HG03280 (cell line): Measurements from ENCODE around the gene ARHGAP5.

Source experiments
- ATAC-seq: cut with Tn5 transposase; IDR thresholded peaks from one replicate; pipeline ENCODE4 v1.9.1; 2021; ENCODE audit warnings: mild to moderate bottlenecking, moderate library complexity; ENCODE audit not compliant: unreplicated experiment

The ARHGAP5 gene, protein sequence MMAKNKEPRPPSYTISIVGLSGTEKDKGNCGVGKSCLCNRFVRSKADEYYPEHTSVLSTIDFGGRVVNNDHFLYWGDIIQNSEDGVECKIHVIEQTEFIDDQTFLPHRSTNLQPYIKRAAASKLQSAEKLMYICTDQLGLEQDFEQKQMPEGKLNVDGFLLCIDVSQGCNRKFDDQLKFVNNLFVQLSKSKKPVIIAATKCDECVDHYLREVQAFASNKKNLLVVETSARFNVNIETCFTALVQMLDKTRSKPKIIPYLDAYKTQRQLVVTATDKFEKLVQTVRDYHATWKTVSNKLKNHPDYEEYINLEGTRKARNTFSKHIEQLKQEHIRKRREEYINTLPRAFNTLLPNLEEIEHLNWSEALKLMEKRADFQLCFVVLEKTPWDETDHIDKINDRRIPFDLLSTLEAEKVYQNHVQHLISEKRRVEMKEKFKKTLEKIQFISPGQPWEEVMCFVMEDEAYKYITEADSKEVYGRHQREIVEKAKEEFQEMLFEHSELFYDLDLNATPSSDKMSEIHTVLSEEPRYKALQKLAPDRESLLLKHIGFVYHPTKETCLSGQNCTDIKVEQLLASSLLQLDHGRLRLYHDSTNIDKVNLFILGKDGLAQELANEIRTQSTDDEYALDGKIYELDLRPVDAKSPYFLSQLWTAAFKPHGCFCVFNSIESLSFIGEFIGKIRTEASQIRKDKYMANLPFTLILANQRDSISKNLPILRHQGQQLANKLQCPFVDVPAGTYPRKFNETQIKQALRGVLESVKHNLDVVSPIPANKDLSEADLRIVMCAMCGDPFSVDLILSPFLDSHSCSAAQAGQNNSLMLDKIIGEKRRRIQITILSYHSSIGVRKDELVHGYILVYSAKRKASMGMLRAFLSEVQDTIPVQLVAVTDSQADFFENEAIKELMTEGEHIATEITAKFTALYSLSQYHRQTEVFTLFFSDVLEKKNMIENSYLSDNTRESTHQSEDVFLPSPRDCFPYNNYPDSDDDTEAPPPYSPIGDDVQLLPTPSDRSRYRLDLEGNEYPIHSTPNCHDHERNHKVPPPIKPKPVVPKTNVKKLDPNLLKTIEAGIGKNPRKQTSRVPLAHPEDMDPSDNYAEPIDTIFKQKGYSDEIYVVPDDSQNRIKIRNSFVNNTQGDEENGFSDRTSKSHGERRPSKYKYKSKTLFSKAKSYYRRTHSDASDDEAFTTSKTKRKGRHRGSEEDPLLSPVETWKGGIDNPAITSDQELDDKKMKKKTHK (N-terminal part only)

DNA sequence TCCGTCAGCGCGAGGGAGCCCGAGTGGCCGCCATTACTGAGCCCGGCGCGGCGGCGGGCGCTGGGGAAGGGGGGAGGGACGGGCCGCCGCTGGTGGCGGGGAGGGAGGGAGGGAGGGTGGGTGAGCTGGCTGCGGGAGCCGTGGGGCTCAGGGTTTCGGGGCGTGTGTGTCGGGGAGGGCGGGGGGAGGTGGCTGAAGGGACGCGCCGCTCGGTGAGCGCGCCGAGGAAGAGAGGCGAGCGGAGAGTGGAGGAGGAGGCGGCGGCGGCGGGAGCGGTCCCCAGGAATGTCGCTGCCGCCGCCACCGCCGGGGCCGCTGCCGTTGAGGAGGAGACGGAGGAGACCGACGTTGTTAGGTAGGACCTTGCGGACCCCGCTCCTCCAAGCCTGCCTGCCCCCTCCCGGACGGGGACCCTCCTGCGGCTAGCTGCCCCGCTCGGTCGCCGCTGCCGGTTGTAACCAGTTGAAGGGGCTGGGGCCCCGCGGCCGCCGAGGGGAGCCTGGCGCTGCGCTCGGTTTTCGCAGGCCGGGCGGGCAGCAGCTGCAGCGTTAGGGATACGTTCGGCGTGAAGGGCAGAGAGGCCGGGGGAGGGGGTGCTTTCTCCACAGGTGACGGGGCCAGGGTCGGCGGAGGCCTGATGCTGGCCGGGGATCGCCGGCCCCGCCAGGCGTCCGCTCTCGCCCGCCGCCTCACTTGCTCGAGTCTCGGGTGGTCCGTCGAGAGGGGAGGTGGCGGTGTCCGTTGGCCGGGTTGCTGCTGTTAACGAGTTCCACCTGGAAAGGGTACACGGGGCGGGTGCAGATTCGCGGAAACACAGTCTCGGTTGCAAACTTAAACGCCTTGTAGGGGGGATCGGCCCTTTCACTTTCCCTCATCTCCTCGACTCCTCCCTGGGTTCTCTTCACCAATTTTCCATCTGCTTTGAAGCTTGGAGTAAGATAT, at the start of gene ARHGAP5:
Gene ARHGAP5 (plus strand): TSS at position 224 of the 942 bp plus-strand sequence. CDS start 13,366 bp downstream, outside the sequence.
- ATAC-seq = peak; percentile 55

DNA sequence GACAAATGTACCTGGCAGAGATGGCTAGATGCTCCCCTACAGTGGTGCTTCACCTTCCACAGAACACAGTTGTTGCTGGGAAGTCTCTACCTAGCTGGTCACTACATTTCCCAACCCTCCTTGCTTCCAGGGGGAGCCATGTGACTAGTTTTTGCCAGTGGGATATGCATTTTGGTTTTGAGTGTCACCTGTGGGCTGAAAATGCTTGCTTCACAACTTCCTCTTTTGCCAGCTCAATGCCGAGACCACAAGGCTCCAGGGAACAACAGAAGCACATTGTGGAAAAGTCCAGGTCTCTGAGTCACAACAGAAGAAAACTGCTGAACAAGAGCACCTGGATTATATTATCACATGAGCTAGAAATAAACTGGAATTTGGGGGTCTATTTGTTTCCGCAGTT, 48.5 kb upstream of the ARHGAP5 start:
- no peak for ATAC-seq

DNA sequence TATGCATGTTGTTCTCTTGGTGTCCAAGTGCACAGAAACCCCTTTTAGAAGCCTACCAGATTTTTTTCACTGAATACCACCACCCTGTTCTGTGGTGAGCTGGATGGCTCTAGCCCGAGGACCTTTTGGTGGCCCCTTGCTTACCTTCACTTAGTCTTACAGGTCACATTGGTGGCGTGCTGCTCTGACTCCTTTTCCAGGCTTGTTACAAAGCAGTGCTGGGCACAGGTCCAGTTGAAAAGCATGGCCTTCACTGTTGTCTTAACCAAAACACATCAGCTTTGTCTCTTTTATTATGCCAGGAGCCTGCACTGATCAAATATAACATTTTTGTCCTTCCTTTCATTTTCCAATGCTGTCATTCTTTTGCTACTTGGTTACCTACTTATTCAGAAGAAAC, 43.6 kb upstream of the ARHGAP5 start:
- no peak for ATAC-seq

DNA sequence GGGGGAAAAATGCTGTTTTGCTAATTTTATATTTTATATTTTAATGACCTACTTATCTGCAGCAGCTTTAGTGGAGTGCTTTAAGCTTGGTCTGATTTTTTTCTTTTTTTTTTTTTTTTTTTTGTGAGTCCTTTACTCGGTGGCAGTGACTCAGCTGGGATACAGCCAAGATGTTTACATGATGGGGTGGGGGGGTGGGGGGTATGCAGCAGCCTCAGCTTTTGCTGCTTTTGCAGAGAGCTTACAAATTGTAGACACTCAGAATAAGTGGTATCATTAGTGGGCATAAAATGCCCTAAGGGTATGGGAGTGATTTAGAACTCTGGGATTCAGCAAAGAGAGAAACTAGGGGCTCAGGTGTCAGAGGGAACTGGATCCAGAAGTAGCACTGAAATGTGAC, 38.2 kb upstream of the ARHGAP5 start:
- no peak for ATAC-seq

DNA sequence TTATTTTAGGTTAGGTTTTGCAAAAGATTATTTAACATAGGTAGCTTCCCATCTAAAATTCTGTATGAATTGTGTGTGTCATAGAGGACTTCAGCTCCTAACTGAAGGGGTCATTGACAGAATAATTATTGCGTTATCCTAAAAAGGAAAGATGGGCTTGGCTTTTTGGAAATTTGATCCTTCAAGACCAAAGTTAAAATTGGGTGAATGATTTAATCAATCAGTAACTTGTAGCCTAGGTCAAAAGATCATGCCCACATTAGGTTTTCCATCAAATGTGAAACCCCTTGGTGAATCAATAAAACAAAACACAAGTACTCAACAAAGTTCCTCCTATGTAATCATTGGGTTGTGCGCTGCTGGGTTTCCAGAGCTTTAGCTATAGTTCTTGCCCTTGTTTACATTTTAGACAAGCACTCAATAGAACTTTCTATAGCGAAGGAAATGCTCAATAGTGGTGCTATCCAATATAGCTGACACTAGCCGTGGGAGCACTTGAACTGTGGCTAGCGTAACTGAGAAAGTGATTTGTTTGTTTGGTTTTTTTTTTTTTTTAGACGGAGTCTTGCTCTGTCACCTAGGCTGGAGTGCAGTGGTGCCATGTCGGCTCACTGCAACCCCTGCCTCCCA, 37.6 kb upstream of the ARHGAP5 start:
- ATAC-seq = no peak

DNA sequence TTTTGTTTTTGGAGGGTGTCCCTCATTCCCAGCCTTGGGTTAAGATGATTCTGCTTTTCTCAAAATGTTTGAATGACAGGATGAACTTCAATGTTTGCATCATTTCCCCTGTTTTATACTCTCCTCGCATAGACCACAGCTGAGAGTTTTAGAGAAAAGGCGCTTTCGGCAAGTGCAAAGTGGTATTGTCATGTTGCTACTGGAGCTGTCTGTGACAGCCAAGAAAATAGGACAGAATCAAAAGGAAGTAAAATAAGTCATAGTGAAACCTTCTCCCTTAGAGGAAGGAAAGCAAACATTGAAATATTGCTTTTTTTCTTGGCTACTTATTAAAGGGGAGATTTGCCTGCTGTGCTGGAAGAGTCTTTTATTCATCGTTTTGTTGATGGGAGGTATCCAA, 33.5 kb upstream of the ARHGAP5 start:
- no peak for ATAC-seq

DNA sequence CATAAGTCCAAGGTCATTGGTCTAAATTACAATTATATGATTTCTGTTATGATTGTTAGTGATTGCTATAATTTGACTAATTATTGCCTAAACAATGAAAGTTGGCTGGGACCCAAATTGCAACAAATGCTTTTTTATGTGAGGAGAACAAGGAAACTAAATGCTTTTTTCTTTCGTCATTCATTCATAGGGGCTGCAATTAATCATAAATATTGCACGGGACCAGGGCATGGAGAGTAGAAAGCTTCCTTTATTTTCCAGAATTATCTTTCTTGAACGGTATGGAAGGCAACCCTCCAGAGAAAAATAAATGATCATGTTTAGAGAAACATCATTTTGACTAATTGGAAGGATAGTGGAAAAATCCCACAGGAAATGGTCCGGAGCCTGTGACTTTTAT, 32.6 kb upstream of the ARHGAP5 start:
- no peak for ATAC-seq

DNA sequence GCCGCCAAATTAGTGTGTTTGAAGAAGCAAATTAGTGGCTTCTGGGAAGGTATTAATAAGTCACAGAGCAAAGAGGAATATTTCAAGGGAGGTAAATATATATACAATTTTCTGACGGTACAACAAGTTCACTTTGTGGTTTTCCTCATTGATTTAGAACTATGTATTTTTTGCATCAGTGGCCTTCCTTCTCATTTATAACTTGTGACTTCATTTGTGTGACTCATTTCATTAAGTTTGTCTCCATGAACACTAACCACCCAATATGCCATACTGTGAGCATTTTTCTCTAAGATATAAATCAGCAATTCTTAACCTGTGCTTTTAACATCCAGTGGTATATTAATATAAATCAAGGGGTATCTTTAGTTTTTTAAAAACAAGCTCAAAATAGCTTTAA, 29.3 kb upstream of the ARHGAP5 start:
- ATAC-seq = no peak

DNA sequence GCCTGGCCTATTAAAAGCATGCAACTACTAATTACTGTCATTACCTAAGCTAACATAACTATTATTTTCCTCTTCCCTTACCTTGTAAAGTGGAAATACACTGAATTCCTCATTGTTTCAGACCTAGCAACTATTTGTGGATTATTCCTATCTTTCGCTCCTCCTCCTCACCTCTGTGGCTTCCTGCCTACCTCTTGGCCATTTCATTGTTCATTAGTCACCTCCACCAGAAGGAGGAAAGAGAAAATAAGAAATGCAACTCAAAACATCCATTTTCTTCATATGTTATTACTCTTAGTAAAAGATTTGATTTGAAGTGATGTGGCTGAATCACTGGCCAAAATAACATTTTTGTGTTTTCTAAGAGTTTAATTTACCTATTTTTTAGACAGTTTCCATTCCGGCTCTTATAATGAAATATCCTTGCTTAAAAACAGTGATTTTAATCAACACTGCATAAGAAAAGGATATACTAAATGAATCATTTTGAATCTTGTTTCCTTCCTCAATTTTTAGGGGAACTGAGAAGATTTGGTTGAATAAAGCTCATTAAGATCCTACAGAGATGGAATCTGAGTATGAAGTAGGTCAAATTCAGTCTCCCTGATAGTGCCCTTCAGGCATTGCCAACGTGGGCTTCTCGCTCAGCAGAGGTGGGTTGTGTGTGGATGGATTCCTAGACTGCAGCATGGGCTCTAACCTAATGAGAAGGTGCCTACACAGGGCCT, 27.6 kb upstream of the ARHGAP5 start:
- ATAC-seq = no peak

DNA sequence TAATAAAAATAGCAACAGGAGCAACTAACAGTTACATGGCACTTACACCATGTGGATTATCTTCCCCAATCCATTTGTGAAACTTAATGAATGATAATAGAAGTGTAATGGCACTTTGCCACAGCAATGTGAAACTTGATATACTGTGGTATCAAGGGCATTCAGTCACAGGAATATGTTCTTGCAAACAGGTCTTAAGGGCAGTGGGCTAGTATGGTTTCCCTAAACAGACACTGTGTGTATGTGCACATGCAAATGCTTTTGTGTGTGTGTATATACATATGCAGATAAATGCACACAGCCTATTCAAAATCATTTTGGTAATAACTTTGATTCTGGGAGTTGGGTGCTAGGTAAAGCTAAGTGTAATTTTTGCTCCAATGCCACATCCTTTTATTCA, 26.2 kb upstream of the ARHGAP5 start:
- no peak for ATAC-seq

DNA sequence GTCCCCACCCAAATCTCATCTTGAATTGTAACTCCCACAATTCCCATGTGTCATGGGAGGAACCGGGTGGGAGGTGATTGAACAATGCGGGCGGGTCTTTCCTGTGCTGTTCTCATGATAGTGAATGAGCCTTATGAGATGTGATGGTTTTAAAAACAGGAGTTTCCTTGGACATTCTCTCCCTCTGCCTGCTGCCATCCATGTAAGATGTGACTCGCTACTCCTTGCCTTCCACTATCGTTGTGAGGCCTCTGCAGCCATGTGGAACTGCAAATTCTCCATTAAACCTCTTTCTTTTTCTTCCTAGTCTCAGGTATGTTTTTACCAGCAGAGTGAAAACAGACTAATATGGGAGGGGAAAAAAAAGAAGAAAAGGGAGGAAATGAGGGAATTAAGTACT, 22.6 kb upstream of the ARHGAP5 start:
- ATAC-seq = no peak

DNA sequence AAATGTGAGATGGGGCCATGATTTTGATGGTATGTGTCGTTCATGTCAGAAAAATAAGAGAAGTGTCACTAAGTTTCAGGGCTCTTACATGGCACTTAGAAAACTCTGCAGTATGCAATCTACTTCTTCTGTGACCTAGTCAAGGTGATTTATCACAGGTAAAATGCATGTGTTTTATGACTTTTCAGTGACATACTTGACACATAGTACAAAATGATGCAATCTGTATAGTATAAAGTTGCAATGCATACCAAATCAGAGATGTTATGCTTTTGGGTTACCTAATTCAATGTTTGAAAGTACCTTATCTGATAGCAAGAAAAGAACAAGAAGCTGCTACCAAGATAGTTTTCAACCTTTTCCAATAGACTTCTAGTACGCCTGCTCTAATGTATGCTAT, 21.9 kb upstream of the ARHGAP5 start:
- no peak for ATAC-seq

DNA sequence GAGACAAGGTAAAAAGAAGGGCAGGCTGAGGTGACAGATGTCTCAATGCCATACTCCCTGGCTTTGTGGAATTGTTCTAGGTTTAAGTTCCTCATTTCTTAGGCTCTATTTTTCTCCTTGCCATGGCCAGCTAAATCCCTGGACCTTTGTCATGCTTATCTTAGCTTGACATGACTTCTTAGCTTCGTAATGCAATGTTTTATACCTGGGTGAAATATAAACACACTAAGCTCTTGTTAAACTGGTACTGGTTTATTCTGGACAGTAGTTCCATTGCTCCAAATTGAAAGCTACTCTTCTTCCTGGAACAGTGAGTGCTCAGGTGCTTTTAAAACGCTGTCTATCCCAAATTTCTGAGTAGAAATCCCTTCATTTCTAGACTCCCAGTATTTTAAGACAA, 17.4 kb upstream of the ARHGAP5 start:
- no peak for ATAC-seq

DNA sequence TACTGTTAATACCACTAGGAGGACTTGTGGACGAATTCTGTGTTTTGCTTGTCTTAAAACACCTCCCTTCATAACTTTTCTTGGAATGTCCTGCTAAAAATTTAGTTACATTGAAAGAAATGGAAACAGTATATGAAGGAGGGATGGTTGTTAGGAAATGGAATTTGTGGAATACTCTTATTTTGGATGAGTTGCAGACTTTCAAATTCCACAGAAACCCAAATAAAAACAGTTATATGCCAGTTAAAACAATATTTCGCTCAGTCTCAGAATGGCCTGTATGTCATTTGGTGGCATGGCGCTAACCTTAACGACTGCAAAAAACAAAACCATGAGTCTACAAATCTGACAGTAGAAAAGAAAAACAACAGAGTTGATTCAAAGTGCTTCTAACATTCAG, 12.2 kb upstream of the ARHGAP5 start:
- no peak for ATAC-seq

DNA sequence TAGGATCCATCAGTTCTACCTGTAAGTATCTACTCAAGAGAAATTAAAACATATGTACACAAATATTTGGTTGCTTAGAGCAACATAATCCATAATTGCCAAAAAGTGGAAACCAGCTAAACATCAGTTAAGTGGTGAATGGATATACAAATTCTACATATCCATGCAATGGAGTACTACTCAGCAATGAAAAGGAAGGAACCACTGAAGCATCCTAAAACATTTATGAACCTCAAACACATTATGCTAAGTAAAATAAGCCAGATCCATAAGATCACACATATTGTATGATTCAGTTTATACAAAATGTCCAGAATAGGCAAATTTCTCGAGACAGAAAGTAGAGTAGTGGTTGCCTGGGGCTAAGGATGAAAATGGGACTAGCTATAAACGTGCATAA, 8.4 kb upstream of the ARHGAP5 start:
- ATAC-seq = no peak

DNA sequence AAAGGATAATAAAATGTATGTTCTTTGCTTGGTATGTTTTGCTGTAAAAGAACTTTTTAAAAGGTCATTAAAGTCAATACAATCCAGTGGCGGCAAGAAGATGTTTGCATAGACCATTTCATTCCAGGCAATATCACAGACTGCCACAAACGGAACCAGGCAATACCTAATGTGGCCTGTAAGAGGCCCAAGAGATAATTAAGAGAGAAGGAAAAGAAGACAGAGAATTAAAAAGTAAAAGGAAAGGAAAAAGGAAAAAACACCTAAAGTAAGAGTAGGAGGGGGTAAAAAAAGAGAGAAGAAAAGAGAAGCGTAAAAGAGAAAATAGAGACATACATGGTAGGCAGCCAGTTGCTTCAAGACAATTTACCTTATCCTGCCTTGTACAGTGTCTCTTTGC, 6.8 kb upstream of the ARHGAP5 start:
- no peak for ATAC-seq

DNA sequence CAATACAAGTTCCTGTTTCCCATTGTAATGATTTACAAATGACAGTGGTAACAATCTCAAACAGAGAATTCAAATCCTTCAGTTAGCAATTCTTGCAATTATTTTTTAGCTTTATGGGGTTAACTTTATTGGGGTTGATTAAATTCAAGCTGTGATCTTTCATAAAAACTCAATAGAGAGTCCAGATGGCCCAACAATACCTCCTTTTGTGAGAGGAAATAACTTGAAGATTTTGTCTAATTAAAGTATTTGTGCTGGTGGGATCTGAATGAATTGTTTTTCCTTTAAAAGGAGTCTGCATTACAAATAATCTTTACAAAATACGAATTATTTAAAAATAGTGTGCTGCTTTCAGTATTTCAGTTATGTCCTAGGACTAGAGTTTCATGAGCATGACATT, 4.4 kb upstream of the ARHGAP5 start:
- no peak for ATAC-seq

DNA sequence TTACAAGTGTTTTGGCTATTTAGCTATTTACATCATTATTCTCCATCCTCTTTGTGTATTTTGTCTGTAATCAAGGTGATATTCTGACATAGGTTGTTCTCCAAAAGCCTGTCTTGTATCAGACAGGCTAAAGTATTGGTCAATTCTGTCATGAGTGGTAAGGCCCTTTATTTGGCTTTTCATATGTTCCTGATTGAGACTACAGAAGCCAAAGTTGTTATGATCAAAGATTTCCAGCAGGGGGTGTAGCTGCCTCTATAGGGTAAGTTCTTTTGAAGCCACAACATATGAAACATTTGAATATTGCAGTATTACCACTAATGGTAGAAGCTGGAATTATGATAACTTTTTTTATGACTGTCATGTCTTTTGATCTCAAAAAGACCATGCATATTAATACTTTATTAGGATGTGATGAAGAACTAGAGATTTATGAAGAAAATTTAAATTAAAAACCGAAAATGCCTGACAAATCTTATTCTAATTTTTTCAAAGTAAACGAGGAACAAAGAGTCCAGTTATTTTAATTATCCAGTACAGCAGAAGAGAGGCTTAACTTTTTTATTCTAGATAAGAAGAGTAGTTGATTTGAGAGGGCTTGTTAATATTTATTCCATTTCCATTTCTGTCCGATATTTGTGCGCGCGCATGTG, 3.4 kb upstream of the ARHGAP5 start:
- ATAC-seq = no peak
